Liver (tissue), 3 donors: Measurements from ENCODE around the gene SELENOH.

Experiments used
- FOXA1 ChIP-seq: IDR thresholded peaks from 2 replicates; pipeline ENCODE4 v1.6.1; 2016; ENCODE audit warnings: antibody characterized with exemption
- GABPA ChIP-seq, 2 donors: IDR thresholded peaks in 1 of 2; conservative IDR thresholded peaks in 1 of 2; 2 replicates each; pipeline ENCODE4 v1.6.1; 2016; ENCODE audit warnings: antibody characterized with exemption in 2 of 2, mild to moderate bottlenecking in 1 of 2, moderate library complexity in 1 of 2
- RAD21 ChIP-seq, 2 donors: IDR thresholded peaks; 2 replicates each; pipeline ENCODE4 v1.6.1; 2016; ENCODE audit warnings: antibody characterized with exemption in 2 of 2, mild to moderate bottlenecking in 2 of 2
- TAF1 ChIP-seq: conservative IDR thresholded peaks from 2 replicates; pipeline ENCODE4 v1.6.1; 2016; ENCODE audit warnings: antibody characterized with exemption, mild to moderate bottlenecking
- YY1 ChIP-seq: IDR thresholded peaks from 2 replicates; pipeline ENCODE4 v1.6.1; 2016; ENCODE audit warnings: antibody characterized with exemption, mild to moderate bottlenecking
- TF ChIP-seq, protein P1 (sequence below): fragments of 150-350 bp; IDR thresholded peaks from 2 replicates; pipeline ENCODE4 v1.5.1; 2017; ENCODE audit warnings: improper control_type of control experiment, low read depth, low read length; ENCODE audit not compliant: missing input control
- TF ChIP-seq, protein P2 (sequence below): IDR thresholded peaks from 2 replicates; pipeline ENCODE4 v1.6.1; 2016; ENCODE audit warnings: antibody characterized with exemption
- TF ChIP-seq, protein P3 (sequence below): IDR thresholded peaks from 2 replicates; pipeline ENCODE4 v1.6.1; 2016; ENCODE audit warnings: antibody characterized with exemption, mild to moderate bottlenecking
- donor health status: healthy.
- donor health status: healthy.

DNA sequence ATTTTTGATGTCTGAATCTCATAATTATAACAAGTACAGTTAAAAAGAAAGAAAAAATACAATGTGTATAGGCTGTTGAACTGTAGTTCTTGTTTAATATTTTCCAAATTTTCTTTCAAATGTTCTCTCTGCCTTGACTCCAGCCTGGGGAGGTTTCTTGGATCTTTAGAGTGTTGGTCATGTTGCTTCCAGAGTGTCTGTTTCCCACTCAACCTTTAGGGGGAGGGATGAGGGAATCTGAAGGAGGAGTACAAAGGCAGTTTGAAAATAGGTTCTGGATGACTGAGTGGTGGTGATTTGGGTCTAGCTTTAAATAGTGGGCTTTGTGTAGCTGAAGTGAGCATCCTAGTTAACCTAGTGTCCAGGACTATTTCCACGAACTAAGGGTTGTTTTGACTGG is 22.3 kb downstream of the SELENOH start:
- no peak for TF ChIP-seq FOXA1
- TF ChIP-seq, protein P1, sequence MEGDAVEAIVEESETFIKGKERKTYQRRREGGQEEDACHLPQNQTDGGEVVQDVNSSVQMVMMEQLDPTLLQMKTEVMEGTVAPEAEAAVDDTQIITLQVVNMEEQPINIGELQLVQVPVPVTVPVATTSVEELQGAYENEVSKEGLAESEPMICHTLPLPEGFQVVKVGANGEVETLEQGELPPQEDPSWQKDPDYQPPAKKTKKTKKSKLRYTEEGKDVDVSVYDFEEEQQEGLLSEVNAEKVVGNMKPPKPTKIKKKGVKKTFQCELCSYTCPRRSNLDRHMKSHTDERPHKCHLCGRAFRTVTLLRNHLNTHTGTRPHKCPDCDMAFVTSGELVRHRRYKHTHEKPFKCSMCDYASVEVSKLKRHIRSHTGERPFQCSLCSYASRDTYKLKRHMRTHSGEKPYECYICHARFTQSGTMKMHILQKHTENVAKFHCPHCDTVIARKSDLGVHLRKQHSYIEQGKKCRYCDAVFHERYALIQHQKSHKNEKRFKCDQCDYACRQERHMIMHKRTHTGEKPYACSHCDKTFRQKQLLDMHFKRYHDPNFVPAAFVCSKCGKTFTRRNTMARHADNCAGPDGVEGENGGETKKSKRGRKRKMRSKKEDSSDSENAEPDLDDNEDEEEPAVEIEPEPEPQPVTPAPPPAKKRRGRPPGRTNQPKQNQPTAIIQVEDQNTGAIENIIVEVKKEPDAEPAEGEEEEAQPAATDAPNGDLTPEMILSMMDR, result peak; percentile 15
- TF ChIP-seq YY1, result no peak
- TF ChIP-seq GABPA (IDR thresholded peaks at IDR 0.05 in 1 of 2, conservative IDR thresholded peaks at IDR 0.05 in 1 of 2), result no peak
- TF ChIP-seq, protein P2, sequence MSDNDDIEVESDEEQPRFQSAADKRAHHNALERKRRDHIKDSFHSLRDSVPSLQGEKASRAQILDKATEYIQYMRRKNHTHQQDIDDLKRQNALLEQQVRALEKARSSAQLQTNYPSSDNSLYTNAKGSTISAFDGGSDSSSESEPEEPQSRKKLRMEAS, result no peak
- TF ChIP-seq, protein P3, sequence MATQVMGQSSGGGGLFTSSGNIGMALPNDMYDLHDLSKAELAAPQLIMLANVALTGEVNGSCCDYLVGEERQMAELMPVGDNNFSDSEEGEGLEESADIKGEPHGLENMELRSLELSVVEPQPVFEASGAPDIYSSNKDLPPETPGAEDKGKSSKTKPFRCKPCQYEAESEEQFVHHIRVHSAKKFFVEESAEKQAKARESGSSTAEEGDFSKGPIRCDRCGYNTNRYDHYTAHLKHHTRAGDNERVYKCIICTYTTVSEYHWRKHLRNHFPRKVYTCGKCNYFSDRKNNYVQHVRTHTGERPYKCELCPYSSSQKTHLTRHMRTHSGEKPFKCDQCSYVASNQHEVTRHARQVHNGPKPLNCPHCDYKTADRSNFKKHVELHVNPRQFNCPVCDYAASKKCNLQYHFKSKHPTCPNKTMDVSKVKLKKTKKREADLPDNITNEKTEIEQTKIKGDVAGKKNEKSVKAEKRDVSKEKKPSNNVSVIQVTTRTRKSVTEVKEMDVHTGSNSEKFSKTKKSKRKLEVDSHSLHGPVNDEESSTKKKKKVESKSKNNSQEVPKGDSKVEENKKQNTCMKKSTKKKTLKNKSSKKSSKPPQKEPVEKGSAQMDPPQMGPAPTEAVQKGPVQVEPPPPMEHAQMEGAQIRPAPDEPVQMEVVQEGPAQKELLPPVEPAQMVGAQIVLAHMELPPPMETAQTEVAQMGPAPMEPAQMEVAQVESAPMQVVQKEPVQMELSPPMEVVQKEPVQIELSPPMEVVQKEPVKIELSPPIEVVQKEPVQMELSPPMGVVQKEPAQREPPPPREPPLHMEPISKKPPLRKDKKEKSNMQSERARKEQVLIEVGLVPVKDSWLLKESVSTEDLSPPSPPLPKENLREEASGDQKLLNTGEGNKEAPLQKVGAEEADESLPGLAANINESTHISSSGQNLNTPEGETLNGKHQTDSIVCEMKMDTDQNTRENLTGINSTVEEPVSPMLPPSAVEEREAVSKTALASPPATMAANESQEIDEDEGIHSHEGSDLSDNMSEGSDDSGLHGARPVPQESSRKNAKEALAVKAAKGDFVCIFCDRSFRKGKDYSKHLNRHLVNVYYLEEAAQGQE, result no peak
- TF ChIP-seq TAF1, result no peak
- peak in 1 of 2 donors; percentile 50 for TF ChIP-seq RAD21 (IDR thresholded peaks at IDR 0.05)
